Activated CD8-positive, alpha-beta T cell treated with anti-CD3 and anti-CD28 coated beads, Interleukin-2, amount 10 ng/mL, durations not matched to agents 7 days and 5 days (primary cell): Measurements from ENCODE around the gene TPPP2. TPM values are rescaled to one million over a fixed set of nuclear protein-coding genes. Genes with fewer than 3 reads are reported as not detected.

Experiments
- ATAC-seq: fragments of 150-1000 bp; cut with Tn5 transposase; one replicate; pipeline ENCODE4 v1.10.0; 2021; ENCODE audit warnings: moderate library complexity
- CTCF ChIA-PET: fragments of 350-600 bp; sonication (Branson Sonifier 250); formaldehyde crosslinking; loops from one replicate; lab custom pipeline; 2021; ENCODE audit warnings: antibody characterized with exemption; lab: Charles Lee
- POLR2A ChIA-PET: fragments of 350-600 bp; sonication (Branson Sonifier 250); formaldehyde crosslinking; loops from one replicate; lab custom pipeline; 2021; ENCODE audit warnings: antibody characterized with exemption; lab: Charles Lee
- DNase-seq: peaks from one replicate; pipeline ENCODE4 v3.0.0-alpha.2; 2020
- H3K27ac Mint-ChIP-seq: one replicate; pipeline ENCODE4 v1.8.0; 2021; ENCODE audit warnings: mild to moderate bottlenecking, mixed read lengths
- H3K27me3 Mint-ChIP-seq: one replicate; pipeline ENCODE4 v1.8.0; 2021; ENCODE audit warnings: low read depth, mixed read lengths
- H3K36me3 Mint-ChIP-seq: one replicate; pipeline ENCODE4 v1.8.0; 2021; ENCODE audit warnings: low read depth, mixed read lengths
- H3K4me1 Mint-ChIP-seq: one replicate; pipeline ENCODE4 v1.8.0; 2021; ENCODE audit warnings: low read depth, mixed read lengths
- H3K4me3 Mint-ChIP-seq: one replicate; pipeline ENCODE4 v1.8.0; 2021; ENCODE audit warnings: mild to moderate bottlenecking, mixed read lengths
- H3K9me3 Mint-ChIP-seq: one replicate; pipeline ENCODE4 v1.8.0; 2022; ENCODE audit warnings: mixed read lengths; ENCODE audit not compliant: insufficient read depth
- microRNA-seq: library from miRNA; unstranded; fragments of <30 nt; microRNA quantifications from one replicate; pipeline ENCODE4 v1.2.0, GENCODE V29; 2022
- total RNA-seq, 2 experiments: library from RNA; stranded (reverse); gene quantifications; one replicate each; pipeline ENCODE4 v1.2.3, GENCODE V29; 2021

Gene TPPP2
- total RNA-seq, 2 experiments from 2014 or later = not detected

- H3K27me3 Mint-ChIP-seq = peaks cover 51% of the 10 kb centered on the region
- no peak overlapping the region for H3K4me3 Mint-ChIP-seq
- no peaks in the 10 kb centered on the region for H3K9me3 Mint-ChIP-seq
- peaks cover 37% of the 10 kb centered on the region for H3K4me1 Mint-ChIP-seq
- H3K36me3 Mint-ChIP-seq = no peaks in the 10 kb centered on the region
- ChIA-PET POLR2A (no interaction called here), CTCF (interaction anchor here (0.6 to 3.4 kb wide), 5 partner anchors 15 to 58 kb away, joined by 3 to 57 read pairs (median 23); partner anchors contain the start of gene TMEM253)
- DNase-seq (no peak), ATAC-seq (no peak)
- H3K27ac Mint-ChIP-seq = no peak overlapping the region
Measured at GRCh38 chr14:21072781-21073339, 42.8 kb downstream of the TPPP2 start.

DNA sequence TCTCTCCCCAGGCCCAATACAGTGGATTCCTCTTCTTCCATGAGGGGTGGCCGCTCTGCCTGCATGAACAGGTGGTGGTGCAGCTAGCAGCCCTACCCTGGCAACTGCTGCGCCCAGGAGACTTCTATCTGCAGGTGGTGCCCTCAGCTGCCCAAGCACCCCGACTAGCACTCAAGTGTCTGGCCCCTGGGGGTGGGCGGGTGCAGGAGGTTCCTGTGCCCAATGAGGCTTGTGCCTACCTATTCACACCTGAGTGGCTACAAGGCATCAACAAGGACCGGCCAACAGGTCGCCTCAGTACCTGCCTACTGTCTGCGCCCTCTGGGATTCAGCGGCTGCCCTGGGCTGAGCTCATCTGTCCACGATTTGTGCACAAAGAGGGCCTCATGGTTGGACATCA is 43.9 kb downstream of the TPPP2 start:
- peaks cover 46% of the 10 kb centered on the region for H3K27me3 Mint-ChIP-seq
- H3K4me3 Mint-ChIP-seq = no peak overlapping the region
- no peak overlapping the region for H3K27ac Mint-ChIP-seq
- DNase-seq = no peak
- H3K36me3 Mint-ChIP-seq = no peaks in the 10 kb centered on the region
- CTCF ChIA-PET = interaction anchor here (0.9 to 2.4 kb wide), 2 partner anchors 30 to 59 kb away, joined by 5 to 8 read pairs; no protein-coding TSS in a partner anchor
- ATAC-seq = no peak
- H3K9me3 Mint-ChIP-seq = no peaks in the 10 kb centered on the region
- POLR2A ChIA-PET = no interaction called here
- peaks cover 32% of the 10 kb centered on the region for H3K4me1 Mint-ChIP-seq

- Mint-ChIP-seq H3K36me3 (no peaks in the 10 kb centered on the region), H3K4me3 (no peak overlapping the region), H3K27ac (no peak overlapping the region), H3K4me1 (peaks cover 25% of the 10 kb centered on the region), H3K27me3 (peaks cover 38% of the 10 kb centered on the region), H3K9me3 (no peaks in the 10 kb centered on the region)
- ATAC-seq (no peak), DNase-seq (no peak)
- ChIA-PET CTCF (interaction anchor here (0.8 to 2.4 kb wide), 4 partner anchors 15 to 60 kb away, joined by 3 to 8 read pairs (median 4); no protein-coding TSS in a partner anchor), POLR2A (no interaction called here)
Measured at GRCh38 chr14:21074398-21075272, 44.6 kb downstream of the TPPP2 start.

DNA sequence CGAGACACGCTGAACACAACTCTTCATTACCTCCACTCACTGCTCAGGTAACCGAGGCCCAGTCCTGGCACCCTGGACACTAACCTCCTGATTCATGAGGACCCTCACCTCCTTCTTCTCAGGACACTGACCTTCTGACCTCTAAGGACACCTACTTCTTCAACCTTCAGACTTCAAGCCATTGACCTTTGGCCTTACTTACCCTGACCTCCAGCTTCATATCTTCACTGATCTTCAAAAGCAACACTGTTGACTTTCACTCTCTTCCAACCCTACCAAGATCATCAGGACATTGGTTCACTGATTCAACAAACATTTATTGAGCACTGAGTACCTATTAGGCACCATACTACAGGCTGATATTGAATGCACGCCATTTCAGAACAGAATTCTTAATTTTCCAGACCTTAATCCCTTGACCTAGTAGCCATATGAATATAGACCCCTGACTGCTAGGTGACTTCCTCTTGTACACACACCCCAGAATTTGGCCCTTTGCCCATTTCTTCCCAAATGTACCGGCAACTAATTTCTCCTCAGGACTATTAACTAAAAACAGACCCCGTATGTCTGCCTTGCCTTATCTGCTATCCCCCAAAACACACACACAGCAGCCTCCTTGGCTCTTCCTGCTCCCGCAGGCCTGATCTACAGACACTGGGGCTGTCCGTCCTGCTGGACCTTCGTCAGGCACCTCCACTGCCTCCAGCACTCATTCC is 45.9 kb downstream of the TPPP2 start:
- Mint-ChIP-seq H3K4me3 (no peak overlapping the region), H3K27me3 (peaks cover 30% of the 10 kb centered on the region), H3K27ac (no peak overlapping the region), H3K9me3 (no peaks in the 10 kb centered on the region), H3K36me3 (no peaks in the 10 kb centered on the region), H3K4me1 (peaks cover 17% of the 10 kb centered on the region)
- ChIA-PET POLR2A (no interaction called here), CTCF (interaction anchor here (1.3 to 3.9 kb wide), 4 partner anchors 8 to 61 kb away, joined by 3 to 20 read pairs (median 6); no protein-coding TSS in a partner anchor)
- ATAC-seq = no peak
- no peak for DNase-seq

DNA sequence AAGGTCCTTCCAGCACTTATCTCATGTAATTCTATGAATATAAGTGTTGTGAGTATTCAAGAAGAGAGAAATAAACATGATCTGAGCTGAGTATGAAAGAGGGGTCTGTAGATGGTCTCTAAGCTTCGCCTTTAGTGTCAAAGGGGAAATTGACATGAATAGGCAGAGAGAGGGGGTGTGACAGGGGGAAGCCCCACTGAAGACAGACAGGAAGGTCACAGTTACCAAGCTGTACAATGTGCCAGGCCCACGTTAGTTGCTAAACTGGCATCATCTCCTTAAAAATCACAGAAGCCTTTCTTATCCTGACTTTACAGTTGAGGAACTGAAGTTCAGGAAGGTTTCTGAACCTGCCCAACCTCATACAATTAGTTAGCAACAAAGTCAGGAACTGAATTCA is 47.7 kb downstream of the TPPP2 start:
- ChIA-PET POLR2A (no interaction called here), CTCF (interaction anchor here (2.4 to 3.9 kb wide), 2 partner anchors 10 to 11 kb away, joined by 7 to 20 read pairs; no protein-coding TSS in a partner anchor)
- no peaks in the 10 kb centered on the region for H3K4me1 Mint-ChIP-seq
- DNase-seq = no peak
- no peak overlapping the region for H3K4me3 Mint-ChIP-seq
- H3K27ac Mint-ChIP-seq = no peak overlapping the region
- no peaks in the 10 kb centered on the region for H3K9me3 Mint-ChIP-seq
- H3K36me3 Mint-ChIP-seq = no peaks in the 10 kb centered on the region
- H3K27me3 Mint-ChIP-seq = peaks cover 13% of the 10 kb centered on the region
- ATAC-seq = no peak

GRCh38 chr14:21078287-21078686 is 48.3 kb downstream of the TPPP2 start:
- CTCF ChIA-PET = interaction anchor here (2.4 to 3.9 kb wide), 2 partner anchors 11 kb away, joined by 7 to 20 read pairs; no protein-coding TSS in a partner anchor
- H3K4me1 Mint-ChIP-seq = no peaks in the 10 kb centered on the region
- DNase-seq (no peak), ATAC-seq (no peak)
- no peaks in the 10 kb centered on the region for H3K9me3 Mint-ChIP-seq
- H3K27ac Mint-ChIP-seq = no peak overlapping the region
- POLR2A ChIA-PET = no interaction called here
- peaks cover 10% of the 10 kb centered on the region for H3K27me3 Mint-ChIP-seq
- H3K36me3 Mint-ChIP-seq = no peaks in the 10 kb centered on the region
- no peak overlapping the region for H3K4me3 Mint-ChIP-seq

DNA sequence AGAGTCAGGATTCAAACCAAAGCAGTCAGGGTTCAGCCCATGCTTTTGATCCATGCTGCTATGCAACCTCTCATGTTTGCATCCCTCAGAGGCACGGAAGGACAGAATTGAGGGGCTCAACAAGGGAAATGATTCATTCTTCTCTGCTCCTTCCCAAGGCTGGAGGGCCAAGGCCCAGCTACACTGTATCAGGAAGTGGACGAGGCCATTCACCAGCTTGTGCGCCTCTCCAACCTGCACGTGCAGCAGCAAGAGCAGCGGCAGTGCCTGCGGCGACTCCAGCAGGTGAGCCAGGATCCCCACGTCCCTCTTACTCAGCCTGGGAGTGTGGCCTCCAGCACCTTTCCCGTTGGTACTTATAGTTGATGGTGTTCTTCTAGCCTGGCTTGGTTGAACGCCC is 48.7 kb downstream of the TPPP2 start:
- Mint-ChIP-seq H3K27me3 (peaks cover 6% of the 10 kb centered on the region), H3K4me3 (no peak overlapping the region), H3K27ac (no peak overlapping the region), H3K36me3 (no peaks in the 10 kb centered on the region), H3K4me1 (no peaks in the 10 kb centered on the region), H3K9me3 (no peaks in the 10 kb centered on the region)
- ChIA-PET CTCF (interaction anchor here (2.4 to 3.9 kb wide), 2 partner anchors 10 to 11 kb away, joined by 7 to 20 read pairs; no protein-coding TSS in a partner anchor), POLR2A (no interaction called here)
- no peak for ATAC-seq
- DNase-seq = no peak

DNA sequence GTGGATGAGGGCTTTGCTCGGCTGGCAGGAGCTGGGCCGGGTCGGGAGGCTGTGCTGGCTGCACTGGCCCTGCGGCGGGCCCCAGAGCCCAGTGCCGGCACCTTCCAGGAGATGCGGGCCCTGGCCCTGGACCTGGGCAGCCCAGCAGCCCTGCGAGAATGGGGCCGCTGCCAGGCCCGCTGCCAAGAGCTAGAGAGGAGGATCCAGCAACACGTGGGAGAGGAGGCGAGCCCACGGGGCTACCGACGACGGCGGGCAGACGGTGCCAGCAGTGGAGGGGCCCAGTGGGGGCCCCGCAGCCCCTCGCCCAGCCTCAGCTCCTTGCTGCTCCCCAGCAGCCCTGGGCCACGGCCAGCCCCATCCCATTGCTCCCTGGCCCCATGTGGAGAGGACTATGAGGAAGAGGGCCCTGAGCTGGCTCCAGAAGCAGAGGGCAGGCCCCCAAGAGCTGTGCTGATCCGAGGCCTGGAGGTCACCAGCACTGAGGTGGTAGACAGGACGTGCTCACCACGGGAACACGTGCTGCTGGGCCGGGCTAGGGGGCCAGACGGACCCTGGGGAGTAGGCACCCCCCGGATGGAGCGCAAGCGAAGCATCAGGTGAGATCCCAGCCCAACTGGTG is 51.6 kb downstream of the TPPP2 start:
- ATAC-seq (no peak), DNase-seq (no peak)
- Mint-ChIP-seq H3K36me3 (no peaks in the 10 kb centered on the region), H3K27ac (no peak overlapping the region), H3K4me3 (no peak overlapping the region), H3K9me3 (no peaks in the 10 kb centered on the region), H3K27me3 (peaks cover 3% of the 10 kb centered on the region), H3K4me1 (peaks cover 6% of the 10 kb centered on the region)
- CTCF ChIA-PET = interaction anchor here (1.1 to 1.4 kb wide), 2 partner anchors 10 to 67 kb away, joined by 3 to 5 read pairs; no protein-coding TSS in a partner anchor
- POLR2A ChIA-PET = no interaction called here

Small RNAs within 50 kb of the gene (microRNA-seq; reads per million reads assigned to microRNA genes)
- not detected for gene MIR6717

Other genes with a start within 250 kb of the TPPP2 start
- 1 to 10 TPM in 1 of 2 experiments, under 1 TPM in 1; 0.83 to 1.1 TPM for gene RNASE6, start 248.9 kb upstream of the TPPP2 start, total RNA-seq
- gene RNASE1, start 227.4 kb upstream of the TPPP2 start, total RNA-seq = not detected
- gene RNASE3, start 138.8 kb upstream of the TPPP2 start, total RNA-seq = not detected
- not detected for gene RNASE2, start 74.7 kb upstream of the TPPP2 start, total RNA-seq
- 100 to 1,000 TPM in 1 of 2 experiments, 10 to 100 TPM in 1; 97.5 to 103 TPM for gene METTL17, start 40.2 kb upstream of the TPPP2 start, total RNA-seq
- gene SLC39A2, start 30.9 kb upstream of the TPPP2 start, total RNA-seq = not detected
- 1 to 10 TPM; 6.2 to 7.6 TPM for gene NDRG2, start 5.2 kb upstream of the TPPP2 start, total RNA-seq
- gene RNASE13, start 4.6 kb downstream of the TPPP2 start, total RNA-seq = not detected
- gene RNASE7, start 12.1 kb downstream of the TPPP2 start, total RNA-seq = not detected
- gene RNASE8, start 27.6 kb downstream of the TPPP2 start, total RNA-seq = not detected
- gene ARHGEF40, start 40.1 kb downstream of the TPPP2 start, total RNA-seq = under 1 TPM; 0.53 to 0.83 TPM
- 1 to 10 TPM; 2.8 to 3.1 TPM for gene ZNF219, start 68.4 kb downstream of the TPPP2 start, total RNA-seq
- gene TMEM253, start 70.8 kb downstream of the TPPP2 start, total RNA-seq = not detected
- gene OR5AU1, start 125.8 kb downstream of the TPPP2 start, total RNA-seq = not detected
- gene HNRNPC, start 239.2 kb downstream of the TPPP2 start, total RNA-seq = 100 to 1,000 TPM; 768 to 782 TPM
- not detected for gene RPGRIP1, start 249.9 kb downstream of the TPPP2 start, total RNA-seq